Neural progenitor cell (in vitro differentiated cells): Measurements from ENCODE around the gene NPB. TPM values are rescaled to one million over a fixed set of nuclear protein-coding genes. Genes with fewer than 3 reads are reported as not detected.
A peak's percentile ranks its signal among the peaks of the same experiment; 100 is the strongest.

Experiments used
- DNase-seq: peaks from one replicate; pipeline ENCODE4 v3.0.0-alpha.2; 2016; ENCODE audit warnings: low spot score
- H2AFZ ChIP-seq: fragments of 200-600 bp; sonication (generic); replicated peaks from 2 replicates; pipeline ENCODE4 v1.6.1; 2016; ENCODE audit warnings: antibody characterized with exemption
- H3F3A ChIP-seq: fragments of 200-600 bp; sonication (generic); 2 replicates; pipeline ENCODE4 v1.6.1; 2016; ENCODE audit warnings: antibody characterized with exemption, low read depth
- H3K27ac ChIP-seq: fragments of 200-600 bp; sonication (generic); 2 replicates; pipeline ENCODE4 v1.5.1; 2016; ENCODE audit warnings: mild to moderate bottlenecking
- H3K27me3 ChIP-seq: fragments of 200-600 bp; sonication (generic); 2 replicates; pipeline ENCODE4 v1.6.1; 2016; ENCODE audit warnings: mild to moderate bottlenecking, moderate library complexity
- H3K36me3 ChIP-seq: fragments of 200-600 bp; sonication (generic); 2 replicates; pipeline ENCODE4 v1.5.1; 2016
- H3K4me1 ChIP-seq: fragments of 200-600 bp; sonication (generic); 2 replicates; pipeline ENCODE4 v1.6.1; 2016; ENCODE audit warnings: mixed run types
- H3K4me2 ChIP-seq: fragments of 200-600 bp; sonication (generic); 2 replicates; pipeline ENCODE4 v1.6.1; 2016
- H3K4me3 ChIP-seq: fragments of 200-600 bp; sonication (generic); 2 replicates; pipeline ENCODE4 v1.5.1; 2016
- H3K79me2 ChIP-seq: fragments of 200-600 bp; sonication (generic); 2 replicates; pipeline ENCODE4 v1.6.1; 2016; ENCODE audit warnings: low read depth
- H3K9ac ChIP-seq: fragments of 200-600 bp; sonication (generic); 2 replicates; pipeline ENCODE4 v1.6.1; 2016
- H3K9me3 ChIP-seq: fragments of 200-600 bp; sonication (generic); 2 replicates; pipeline ENCODE4 v1.5.1; 2016; ENCODE audit warnings: low read depth
- H4K20me1 ChIP-seq: fragments of 200-600 bp; sonication (generic); 2 replicates; pipeline ENCODE4 v1.6.1; 2016; ENCODE audit warnings: low read depth
- H3K27ac Mint-ChIP-seq: 3 replicates; pipeline ENCODE4 v1.8.0; 2021; ENCODE audit warnings: mixed read lengths
- H3K27me3 Mint-ChIP-seq: 2 replicates; pipeline ENCODE4 v1.8.0; 2022; ENCODE audit warnings: low read depth, mild to moderate bottlenecking, inconsistent platforms, moderate library complexity, mixed read lengths; ENCODE audit not compliant: insufficient read depth
- H3K36me3 Mint-ChIP-seq: 3 replicates; pipeline ENCODE4 v1.8.0; 2021; ENCODE audit warnings: mixed read lengths
- H3K4me1 Mint-ChIP-seq: 3 replicates; pipeline ENCODE4 v1.8.0; 2021; ENCODE audit warnings: mixed read lengths
- H3K4me3 Mint-ChIP-seq: 3 replicates; pipeline ENCODE4 v1.8.0; 2021; ENCODE audit warnings: mild to moderate bottlenecking, moderate library complexity, mixed read lengths
- H3K9me3 Mint-ChIP-seq: 3 replicates; pipeline ENCODE4 v1.8.0; 2020; ENCODE audit warnings: mixed read lengths
- EZH2 ChIP-seq: fragments of 200-600 bp; sonication (generic); IDR thresholded peaks from 2 replicates; pipeline ENCODE4 v1.6.1; 2017; ENCODE audit warnings: antibody characterized with exemption, mild to moderate bottlenecking, moderate library complexity
- EZH2phosphoT487 ChIP-seq: fragments of 200-600 bp; sonication (generic); IDR thresholded peaks from 2 replicates; pipeline ENCODE4 v1.6.1; 2017; ENCODE audit warnings: antibody characterized with exemption
- total RNA-seq: library from RNA; depleted of rRNA; stranded (reverse); fragments of >200 nt; gene quantifications from 2 replicates; pipeline ENCODE4 v1.2.3, GENCODE V29; 2015; ENCODE audit warnings: low replicate concordance
- TF ChIP-seq, protein P1 (sequence below): fragments of 200-600 bp; sonication (generic); IDR thresholded peaks from 2 replicates; pipeline ENCODE4 v1.5.1; 2017; ENCODE audit warnings: antibody characterized with exemption, mild to moderate bottlenecking

Gene NPB
- total RNA-seq, 1 donor from 2014 or later: not detected

DNA sequence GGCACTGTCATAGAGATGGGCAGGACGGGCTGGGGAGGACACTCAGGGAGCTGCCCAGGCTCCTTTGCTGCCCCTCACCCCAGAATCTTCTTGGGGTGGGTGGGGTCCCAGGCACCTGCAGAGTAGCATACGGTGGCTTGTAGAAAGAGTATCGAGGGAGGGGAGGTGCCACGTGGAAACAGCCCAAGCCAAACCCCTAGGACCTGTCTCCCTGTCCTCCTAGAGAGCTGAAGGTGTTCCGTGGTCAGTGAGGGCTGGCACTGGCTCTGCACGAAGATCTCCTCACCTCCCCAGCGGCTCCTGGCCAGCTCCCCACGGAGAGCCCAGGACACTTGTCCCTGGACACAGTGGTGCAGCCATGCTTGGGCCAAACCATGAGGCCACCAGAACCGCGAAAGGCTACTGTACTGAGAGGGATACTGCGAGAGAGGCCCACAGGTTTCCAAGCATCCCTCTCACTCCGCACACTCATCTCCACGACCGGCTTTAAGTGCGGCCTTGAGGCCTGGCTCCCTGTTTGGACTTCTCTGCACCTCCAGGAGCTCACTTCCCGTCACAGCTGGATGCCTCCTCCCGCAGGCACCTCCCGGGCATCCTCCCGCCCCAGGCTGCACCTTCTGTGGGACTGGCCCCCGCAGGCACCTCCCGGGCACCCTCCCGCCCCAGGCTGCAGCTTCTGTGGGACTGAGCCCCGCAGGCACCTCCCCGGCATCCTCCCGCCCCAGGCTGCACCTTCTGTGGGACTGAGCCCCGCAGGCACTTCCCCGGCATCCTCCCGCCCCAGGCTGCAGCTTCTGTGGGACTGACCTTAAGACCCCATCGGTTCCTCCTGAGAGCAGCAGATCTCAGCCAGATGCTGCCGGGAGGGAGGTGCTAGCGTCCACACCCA, 27.5 kb downstream of the NPB start:
- Histone ChIP-seq H3K79me2 (peaks cover 27% of the 10 kb centered on the region), H4K20me1 (peaks cover 38% of the 10 kb centered on the region), H3K9me3 (no peaks in the 10 kb centered on the region), H3K4me3 (no peak overlapping the region), H3F3A (peaks cover 29% of the 10 kb centered on the region), H3K4me2 (peak overlapping the region; percentile 81), H3K4me1 (peaks cover 17% of the 10 kb centered on the region), H3K27ac (no peak overlapping the region), H3K9ac (no peak overlapping the region), H3K36me3 (no peaks in the 10 kb centered on the region), H2AFZ (no peak overlapping the region), H3K27me3 (peaks cover 17% of the 10 kb centered on the region)
- Mint-ChIP-seq H3K27me3 (peaks cover 2% of the 10 kb centered on the region), H3K4me3 (peak overlapping the region; percentile 81), H3K27ac (no peak overlapping the region), H3K36me3 (no peaks in the 10 kb centered on the region), H3K4me1 (peaks cover 13% of the 10 kb centered on the region), H3K9me3 (no peaks in the 10 kb centered on the region)
- TF ChIP-seq, protein P1, sequence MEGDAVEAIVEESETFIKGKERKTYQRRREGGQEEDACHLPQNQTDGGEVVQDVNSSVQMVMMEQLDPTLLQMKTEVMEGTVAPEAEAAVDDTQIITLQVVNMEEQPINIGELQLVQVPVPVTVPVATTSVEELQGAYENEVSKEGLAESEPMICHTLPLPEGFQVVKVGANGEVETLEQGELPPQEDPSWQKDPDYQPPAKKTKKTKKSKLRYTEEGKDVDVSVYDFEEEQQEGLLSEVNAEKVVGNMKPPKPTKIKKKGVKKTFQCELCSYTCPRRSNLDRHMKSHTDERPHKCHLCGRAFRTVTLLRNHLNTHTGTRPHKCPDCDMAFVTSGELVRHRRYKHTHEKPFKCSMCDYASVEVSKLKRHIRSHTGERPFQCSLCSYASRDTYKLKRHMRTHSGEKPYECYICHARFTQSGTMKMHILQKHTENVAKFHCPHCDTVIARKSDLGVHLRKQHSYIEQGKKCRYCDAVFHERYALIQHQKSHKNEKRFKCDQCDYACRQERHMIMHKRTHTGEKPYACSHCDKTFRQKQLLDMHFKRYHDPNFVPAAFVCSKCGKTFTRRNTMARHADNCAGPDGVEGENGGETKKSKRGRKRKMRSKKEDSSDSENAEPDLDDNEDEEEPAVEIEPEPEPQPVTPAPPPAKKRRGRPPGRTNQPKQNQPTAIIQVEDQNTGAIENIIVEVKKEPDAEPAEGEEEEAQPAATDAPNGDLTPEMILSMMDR: no peak
- TF ChIP-seq EZH2: no peak
- no peak for TF ChIP-seq EZH2phosphoT487
- no peak for DNase-seq

DNA sequence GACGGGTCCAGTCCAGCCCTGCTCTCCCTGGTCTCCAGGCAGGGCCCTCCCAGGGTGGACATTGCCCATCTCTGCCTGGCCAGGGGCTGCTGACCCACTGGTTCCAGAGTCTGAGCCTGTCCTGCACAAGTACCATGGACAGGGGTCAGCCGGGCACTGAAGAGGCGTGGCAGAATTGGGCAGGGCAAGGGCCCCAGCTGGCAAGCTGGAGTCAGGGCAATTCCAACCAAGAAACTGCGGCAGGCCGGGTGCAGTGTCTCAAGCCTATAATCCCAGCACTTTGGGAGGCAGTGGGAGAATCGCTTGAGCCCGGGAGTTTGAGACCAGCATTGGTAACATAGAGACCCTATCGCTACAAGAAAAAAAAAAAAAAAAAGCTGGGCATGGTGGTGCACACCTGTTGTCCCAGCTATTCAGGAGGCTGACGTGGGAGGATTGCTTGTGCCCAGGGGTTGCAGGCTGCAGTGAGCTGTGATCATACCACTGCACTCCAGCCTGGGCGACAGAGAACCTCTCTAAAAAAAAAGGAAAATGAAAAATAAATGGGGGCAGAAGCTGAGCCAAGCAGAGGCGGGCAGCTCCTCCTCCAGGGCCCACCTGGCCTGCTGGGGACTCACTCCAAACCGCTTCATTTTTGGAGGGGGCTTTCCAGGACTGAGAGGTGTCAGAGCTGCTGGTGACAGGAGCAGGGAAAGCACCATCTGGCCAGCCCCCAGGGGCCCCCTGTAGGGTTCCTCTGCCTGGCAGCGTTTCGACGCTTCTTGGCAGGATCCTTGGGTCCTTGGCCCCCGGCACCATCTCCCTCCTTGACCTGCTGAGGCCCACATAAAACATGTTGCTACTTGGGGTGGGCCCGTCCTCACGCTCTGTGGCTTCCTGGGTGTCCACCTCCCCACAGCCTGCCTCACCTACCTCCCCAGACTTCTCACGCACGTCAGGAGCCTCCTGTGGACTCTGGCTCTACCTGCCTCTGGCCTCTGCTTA, 28.4 kb downstream of the NPB start:
- H2AFZ ChIP-seq: no peak overlapping the region
- H3K4me3 ChIP-seq: no peak overlapping the region
- no peaks in the 10 kb centered on the region for H3K9me3 ChIP-seq
- Mint-ChIP-seq H3K4me1 (peaks cover 9% of the 10 kb centered on the region), H3K27ac (no peak overlapping the region), H3K9me3 (no peaks in the 10 kb centered on the region), H3K4me3 (peak overlapping the region; percentile 69), H3K27me3 (peaks cover 2% of the 10 kb centered on the region), H3K36me3 (peaks cover 2% of the 10 kb centered on the region)
- peaks cover 21% of the 10 kb centered on the region for H3F3A ChIP-seq
- H4K20me1 ChIP-seq: peaks cover 29% of the 10 kb centered on the region
- DNase-seq: peak; percentile 33
- no peak for TF ChIP-seq EZH2
- TF ChIP-seq, protein P1: no peak
- TF ChIP-seq EZH2phosphoT487: no peak
- H3K4me1 ChIP-seq: peaks cover 8% of the 10 kb centered on the region
- H3K27me3 ChIP-seq: peaks cover 17% of the 10 kb centered on the region
- H3K36me3 ChIP-seq: no peaks in the 10 kb centered on the region
- no peak overlapping the region for H3K9ac ChIP-seq
- H3K27ac ChIP-seq: no peak overlapping the region
- H3K4me2 ChIP-seq: no peak overlapping the region
- peaks cover 18% of the 10 kb centered on the region for H3K79me2 ChIP-seq

DNA sequence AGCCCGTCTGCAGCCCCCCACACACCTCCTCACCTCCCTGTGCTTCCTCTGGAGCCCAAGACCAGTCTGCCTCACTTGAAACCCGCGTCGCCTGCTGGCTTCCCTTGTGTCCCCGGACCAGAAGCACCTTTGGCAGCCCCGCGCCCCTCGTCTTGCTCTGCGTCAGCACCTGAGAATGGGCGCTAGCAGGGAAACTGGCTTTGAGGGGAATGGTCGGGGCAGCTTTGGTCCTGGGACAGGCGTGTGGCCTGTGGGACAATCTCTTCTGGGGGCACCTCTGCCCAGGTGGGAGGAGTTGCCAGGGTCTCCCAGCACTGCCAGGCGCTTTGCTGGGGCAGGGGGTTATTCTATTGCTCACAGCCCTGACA, 29.1 kb downstream of the NPB start:
- Histone ChIP-seq H3K9ac (no peak overlapping the region), H3K4me2 (no peak overlapping the region), H3K79me2 (peaks cover 13% of the 10 kb centered on the region), H3K4me3 (no peak overlapping the region), H3K27ac (no peak overlapping the region), H3K27me3 (peaks cover 17% of the 10 kb centered on the region), H4K20me1 (peaks cover 21% of the 10 kb centered on the region), H2AFZ (no peak overlapping the region), H3K4me1 (peaks cover 6% of the 10 kb centered on the region), H3K9me3 (no peaks in the 10 kb centered on the region), H3F3A (peaks cover 13% of the 10 kb centered on the region), H3K36me3 (no peaks in the 10 kb centered on the region)
- peak overlapping the region; percentile 69 for H3K4me3 Mint-ChIP-seq
- H3K27me3 Mint-ChIP-seq: peaks cover 4% of the 10 kb centered on the region
- peaks cover 2% of the 10 kb centered on the region for H3K36me3 Mint-ChIP-seq
- H3K4me1 Mint-ChIP-seq: peaks cover 8% of the 10 kb centered on the region
- TF ChIP-seq EZH2 (no peak), EZH2phosphoT487 (no peak)
- TF ChIP-seq, protein P1: no peak
- no peaks in the 10 kb centered on the region for H3K9me3 Mint-ChIP-seq
- no peak for DNase-seq
- no peak overlapping the region for H3K27ac Mint-ChIP-seq
